OCI-LY7 (cell line): ENCODE data around the gene KRTAP10-8. TPM values are rescaled to one million over a fixed set of nuclear protein-coding genes. Genes with fewer than 3 reads are reported as not detected.

Experiments used
- BruUV-seq: library from RNA; stranded (reverse); fragments of 400-500 nt; replicated peaks from 2 replicates; lab custom pipeline; 2021; lab: Mats Ljungman, UMichigan
- CTCF ChIA-PET: fragments of 300-600 bp; sonication (Branson Sonifier 250); formaldehyde crosslinking; loops from one replicate; lab custom pipeline; 2022; ENCODE audit warnings: antibody characterized with exemption; ENCODE audit not compliant: unreplicated experiment; lab: Charles Lee
- POLR2A ChIA-PET: fragments of 300-600 bp; sonication (Branson Sonifier 250); formaldehyde crosslinking; loops from one replicate; lab custom pipeline; 2022; ENCODE audit warnings: antibody characterized with exemption; lab: Charles Lee
- DNase-seq: peaks from one replicate; pipeline ENCODE4 v3.0.0-alpha.2; 2015; ENCODE audit warnings: low spot score
- H2AFZ ChIP-seq: fragments of 200-600 bp; sonication (generic), shearing (Covaris generic); 2 replicates; pipeline ENCODE4 v1.6.1; 2014; ENCODE audit warnings: mild to moderate bottlenecking, antibody characterized with exemption, low read length, moderate library complexity
- H3K27ac ChIP-seq: fragments of 200-600 bp; sonication (generic); 2 replicates; pipeline ENCODE4 v1.5.1; 2014; ENCODE audit warnings: mixed run types, low read depth, mild to moderate bottlenecking, moderate library complexity, low read length, inconsistent platforms; ENCODE audit not compliant: poor library complexity, severe bottlenecking
- H3K36me3 ChIP-seq: fragments of 200-600 bp; sonication (generic); 2 replicates; pipeline ENCODE4 v1.6.1; 2014; ENCODE audit warnings: mild to moderate bottlenecking, antibody characterized with exemption, low read length, moderate library complexity, mixed read lengths; ENCODE audit not compliant: insufficient read depth
- H3K4me1 ChIP-seq: fragments of 200-600 bp; sonication (generic); 2 replicates; pipeline ENCODE4 v1.5.1; 2014; ENCODE audit warnings: mild to moderate bottlenecking, low read length; ENCODE audit not compliant: insufficient read depth, poor library complexity, severe bottlenecking
- H3K4me2 ChIP-seq: fragments of 200-600 bp; sonication (generic); 2 replicates; pipeline ENCODE4 v1.6.1; 2014; ENCODE audit warnings: mild to moderate bottlenecking, low read length
- H3K4me3 ChIP-seq: fragments of 200-600 bp; sonication (generic); 2 replicates; pipeline ENCODE4 v1.5.1; 2014; ENCODE audit warnings: mild to moderate bottlenecking, low read depth, low read length; ENCODE audit not compliant: poor library complexity, severe bottlenecking
- H3K79me2 ChIP-seq: fragments of 200-600 bp; sonication (generic); 2 replicates; pipeline ENCODE4 v1.6.1; 2016; ENCODE audit warnings: low read depth, mild to moderate bottlenecking, low read length, moderate library complexity, mixed read lengths; ENCODE audit not compliant: insufficient read depth
- H3K9me2 ChIP-seq: fragments of 200-600 bp; sonication (generic); 2 replicates; pipeline ENCODE4 v1.6.1; 2016; ENCODE audit warnings: mild to moderate bottlenecking, low read length, mixed read lengths; ENCODE audit not compliant: insufficient read depth
- H3K9me3 ChIP-seq: fragments of 200-600 bp; sonication (generic); 2 replicates; pipeline ENCODE4 v1.6.1; 2014; ENCODE audit warnings: mild to moderate bottlenecking, mixed run types, low read length, mixed read lengths
- H4K20me1 ChIP-seq: fragments of 200-600 bp; sonication (generic); 2 replicates; pipeline ENCODE4 v1.6.1; 2014; ENCODE audit warnings: mild to moderate bottlenecking, antibody characterized with exemption, low read length, moderate library complexity, mixed read lengths; ENCODE audit not compliant: insufficient read depth
- CTCF ChIP-seq: fragments of 200-600 bp; sonication (generic); conservative IDR thresholded peaks from 2 replicates; pipeline ENCODE4 v1.5.1; 2014; ENCODE audit warnings: mild to moderate bottlenecking, antibody characterized with exemption, low read length, moderate library complexity, mixed read lengths
- EZH2phosphoT487 ChIP-seq: fragments of 200-600 bp; sonication (generic); IDR thresholded peaks from 2 replicates; pipeline ENCODE4 v1.6.1; 2018; ENCODE audit warnings: low read depth, borderline replicate concordance, mild to moderate bottlenecking, mixed run types, antibody characterized with exemption, low read length, moderate library complexity, mixed read lengths
- intact Hi-C: fragments of 100-400 bp; cut with micrococcal nuclease; formaldehyde crosslinking; loops from one replicate; pipeline ENCODE4 v1.10.0; 2022; ENCODE audit not compliant: unreplicated experiment
- total RNA-seq, 2 experiments: library from RNA; depleted of rRNA in 1 of 2; stranded (reverse); fragments of >200 nt in 1 of 2; shearing (Covaris generic) in 1 of 2; gene quantifications; 2 replicates each; pipeline ENCODE4 v1.2.3, GENCODE V29; 2014 to 2022

Gene KRTAP10-8
- total RNA-seq, 2 experiments from 2014 or later = not detected

GRCh38 chr21:44628707-44629391 lies 17.0 kb downstream of the KRTAP10-8 start:
- Histone ChIP-seq H4K20me1 (no peaks in the 10 kb centered on the region), H3K9me3 (peaks cover 4% of the 10 kb centered on the region; the same call in 1 of the 2 replicates), H3K4me1 (no peaks in the 10 kb centered on the region), H3K9me2 (no peaks in the 10 kb centered on the region), H3K36me3 (no peaks in the 10 kb centered on the region), H3K79me2 (no peaks in the 10 kb centered on the region), H2AFZ (no peak overlapping the region), H3K4me2 (no peak overlapping the region), H3K27ac (no peak overlapping the region), H3K4me3 (no peak overlapping the region)
- BruUV-seq = no TSS peak
- TF ChIP-seq EZH2phosphoT487 = no peak
- TF ChIP-seq CTCF = no peak
- intact Hi-C loops = no loop called here
- ChIA-PET CTCF (no interaction called here), POLR2A (no interaction called here)
- DNase-seq = no peak

GRCh38 chr21:44630440-44630839 lies 18.6 kb downstream of the KRTAP10-8 start:
- intact Hi-C loops = no loop called here
- Histone ChIP-seq H3K9me2 (no peaks in the 10 kb centered on the region), H3K4me3 (no peak overlapping the region), H4K20me1 (no peaks in the 10 kb centered on the region), H3K36me3 (no peaks in the 10 kb centered on the region), H3K4me2 (no peak overlapping the region), H3K79me2 (no peaks in the 10 kb centered on the region), H3K9me3 (no peaks in the 10 kb centered on the region), H2AFZ (no peak overlapping the region), H3K27ac (no peak overlapping the region), H3K4me1 (no peaks in the 10 kb centered on the region)
- ChIA-PET CTCF (no interaction called here), POLR2A (no interaction called here)
- TF ChIP-seq EZH2phosphoT487 (no peak), CTCF (no peak)
- DNase-seq = no peak
- BruUV-seq = no TSS peak

- no peak for TF ChIP-seq CTCF
- Histone ChIP-seq H3K9me2 (no peaks in the 10 kb centered on the region), H3K27ac (no peak overlapping the region), H3K4me2 (no peak overlapping the region), H3K79me2 (no peaks in the 10 kb centered on the region), H3K36me3 (no peaks in the 10 kb centered on the region), H2AFZ (no peak overlapping the region), H3K4me3 (no peak overlapping the region), H3K4me1 (no peaks in the 10 kb centered on the region), H3K9me3 (no peaks in the 10 kb centered on the region), H4K20me1 (no peaks in the 10 kb centered on the region)
- CTCF ChIA-PET = no interaction called here
- POLR2A ChIA-PET = no interaction called here
- no TSS peak for BruUV-seq
- DNase-seq = no peak
- intact Hi-C loops = no loop called here
These were observed 20.2 kb downstream of the KRTAP10-8 start for GRCh38 chr21:44632067-44632466.
